Left colon (tissue), 2 donors: ENCODE data around the gene CES2. TPM values are rescaled to one million over a fixed set of nuclear protein-coding genes. Genes with fewer than 3 reads are reported as not detected.
"Not testable (repeated sequence)": the region's sequence is repeated elsewhere in the genome, so short reads cannot be mapped to it uniquely, and the experiment has no call there.

Experiments
- ATAC-seq: fragments of 200-7000 bp; cut with Tn5 transposase; one replicate; pipeline ENCODE4 v1.9.1; 2020; ENCODE audit warnings: mild to moderate bottlenecking, moderate library complexity
- DNase-seq, 2 donors: peaks; one replicate each; pipeline ENCODE4 v3.0.0-alpha.2; 2020
- intact Hi-C, 2 donors: fragments of 100-400 bp; cut with DNase I in 1 of 2; cut with micrococcal nuclease in 1 of 2; formaldehyde crosslinking; loops; one replicate each; pipeline versions ENCODE4 v1.11.2 to v1.14.0; 2022; cut with DNase I, micrococcal nuclease
- total RNA-seq, 2 donors: library from RNA; stranded (reverse); fragmentation: NEBNext Ultra II Directional; extraction: Animal tissue kit (Norgen Biotek cat#: 25700); gene quantifications; one replicate each; pipeline ENCODE4 v1.2.1, GENCODE V29; 2021
- donor health status: DM: no; HTN: no; CAD: no.
- donor health status: DM: yes; HTN: yes; CAD: no.

CES2 gene
- total RNA-seq, 2 donors from 2014 or later, result 566 to 624 TPM

- peak; percentile 88 to 90 for DNase-seq
- intact Hi-C loops, result no loop called here
- peak; percentile 76 for ATAC-seq
Measured at GRCh38 chr16:66961065-66961744, 25.9 kb downstream of the CES2 start, which contains the start of gene CES3. Gene CES3, plus strand, starts transcription at chr16:66961266. Its CDS starts 42 bp downstream, at chr16:66961308.

GRCh38 chr16:66961914-66962313, 26.6 kb downstream of the CES2 start:
- intact Hi-C loops, result no loop called here
- ATAC-seq (peak; percentile 85), DNase-seq (peak; percentile 86 to 90)

DNA sequence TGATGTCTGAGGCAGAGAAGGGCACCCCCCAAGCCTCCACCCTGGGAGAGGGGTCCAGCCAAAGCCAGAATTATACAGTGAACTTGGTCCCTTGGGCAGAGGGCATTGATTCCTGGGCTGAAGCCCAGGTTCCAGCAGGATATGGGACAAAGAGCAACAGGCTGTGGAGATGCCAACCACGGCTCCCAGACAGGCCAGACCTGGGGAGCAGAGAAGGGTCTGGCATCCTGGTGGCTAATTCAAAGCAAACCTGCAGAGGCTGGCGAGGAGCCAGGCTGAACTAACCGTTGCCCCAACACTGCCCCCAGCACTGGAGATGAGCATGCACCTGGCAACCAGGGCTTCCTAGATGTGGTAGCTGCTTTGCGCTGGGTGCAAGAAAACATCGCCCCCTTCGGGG, 28.7 kb downstream of the CES2 start:
- ATAC-seq (no peak), DNase-seq (no peak)
- intact Hi-C loops, result no loop called here

- DNase-seq, result no peak
- intact Hi-C loops, result no loop called here
- no peak for ATAC-seq
Measured at GRCh38 chr16:66968847-66969246, 33.5 kb downstream of the CES2 start.

GRCh38 chr16:66970775-66971720, 35.7 kb downstream of the CES2 start:
- ATAC-seq, result no peak
- intact Hi-C loops, result loop anchor here in 1 of 2 donors (10.0 kb wide), 1 partner anchor 184 kb away; the partner anchor contains the start of genes B3GNT9, FBXL8 and TRADD
- DNase-seq, result no peak

- intact Hi-C loops, result loop anchor here in 1 of 2 donors (10.0 kb wide), 1 partner anchor 182 kb away; the partner anchor contains the start of genes B3GNT9, FBXL8 and TRADD
- DNase-seq (no peak), ATAC-seq (no peak)
Measured at GRCh38 chr16:66972983-66973382, 37.7 kb downstream of the CES2 start.

DNA sequence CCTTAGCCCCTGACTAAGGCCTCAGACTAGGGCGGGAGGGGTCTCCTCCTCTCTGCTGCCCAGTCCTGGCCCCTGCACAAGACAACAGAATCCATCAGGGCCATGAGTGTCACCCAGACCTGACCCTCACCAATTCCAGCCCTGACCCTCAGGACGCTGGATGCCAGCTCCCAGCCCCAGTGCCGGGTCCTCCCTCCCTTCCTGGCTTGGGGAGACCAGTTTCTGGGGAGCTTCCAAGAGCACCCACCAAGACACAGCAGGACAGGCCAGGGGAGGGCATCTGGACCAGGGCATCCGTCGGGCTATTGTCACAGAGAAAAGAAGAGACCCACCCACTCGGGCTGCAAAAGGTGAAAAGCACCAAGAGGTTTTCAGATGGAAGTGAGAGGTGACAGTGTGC, 38.4 kb downstream of the CES2 start:
- ATAC-seq (no peak), DNase-seq (no peak)
- intact Hi-C loops, result loop anchor here in 1 of 2 donors (10.0 kb wide), 1 partner anchor 181 kb away; the partner anchor contains the start of genes B3GNT9, FBXL8 and TRADD

DNA sequence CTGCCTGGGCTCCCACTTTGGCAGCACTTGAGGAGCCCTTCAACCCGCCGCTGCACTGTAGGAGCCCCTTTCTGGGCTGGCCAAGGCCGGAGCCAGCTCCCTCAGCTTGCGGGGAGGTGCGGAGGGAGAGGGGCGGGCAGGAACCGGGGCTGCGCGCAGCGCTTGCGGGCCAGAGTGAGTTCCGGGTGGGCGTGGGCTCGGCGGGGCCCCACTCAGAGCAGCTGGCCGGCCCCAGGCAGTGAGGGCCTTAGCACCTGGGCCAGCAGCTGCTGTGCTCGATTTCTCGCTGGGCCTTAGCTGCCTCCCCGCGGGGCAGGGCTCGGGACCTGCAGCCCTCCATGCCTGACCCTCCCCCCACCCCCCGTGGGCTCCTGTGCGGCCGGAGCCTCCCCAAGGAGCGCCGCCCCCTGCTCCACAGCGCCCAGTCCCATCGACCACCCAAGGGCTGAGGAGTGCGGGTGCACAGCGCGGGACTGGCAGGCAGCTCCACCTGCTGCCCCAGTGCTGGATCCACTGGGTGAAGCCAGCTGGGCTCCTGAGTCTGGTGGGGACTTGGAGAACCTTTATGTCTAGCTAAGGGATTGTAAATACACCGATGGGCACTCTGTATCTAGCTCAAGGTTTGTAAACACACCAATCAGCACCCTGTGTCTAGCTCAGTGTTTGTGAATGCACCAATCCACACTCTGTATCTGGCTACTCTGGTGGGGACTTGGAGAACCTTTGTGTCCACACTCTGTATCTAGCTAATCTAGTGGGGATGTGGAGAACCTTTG, 39.0 kb downstream of the CES2 start:
- intact Hi-C loops, result loop anchor here in 1 of 2 donors (10.0 kb wide), 1 partner anchor 180 kb away; the partner anchor contains the start of genes B3GNT9, FBXL8 and TRADD
- not testable (repeated sequence) for ATAC-seq, DNase-seq

DNA sequence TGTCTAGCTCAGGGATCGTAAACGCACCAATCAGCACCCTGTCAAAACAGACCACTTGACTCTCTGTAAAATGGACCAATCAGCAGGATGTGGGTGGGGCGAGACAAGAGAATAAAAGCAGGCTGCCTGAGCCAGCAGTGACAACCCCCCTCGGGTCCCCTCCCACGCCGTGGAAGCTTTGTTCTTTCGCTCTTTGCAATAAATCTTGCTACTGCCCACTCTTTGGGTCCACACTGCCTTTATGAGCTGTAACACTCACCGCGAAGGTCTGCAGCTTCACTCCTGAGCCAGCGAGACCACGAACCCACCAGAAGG, 39.6 kb downstream of the CES2 start:
- peak in 1 of 2 donors; percentile 53 for DNase-seq
- intact Hi-C loops, result loop anchor here (5.0 to 10.0 kb wide), 2 partner anchors 180 to 182 kb away; partner anchors contain the start of genes FBXL8 (in 2 of the 2), TRADD (in 2 of the 2) and B3GNT9 (in 1 of the 2)
- not testable (repeated sequence) for ATAC-seq

DNA sequence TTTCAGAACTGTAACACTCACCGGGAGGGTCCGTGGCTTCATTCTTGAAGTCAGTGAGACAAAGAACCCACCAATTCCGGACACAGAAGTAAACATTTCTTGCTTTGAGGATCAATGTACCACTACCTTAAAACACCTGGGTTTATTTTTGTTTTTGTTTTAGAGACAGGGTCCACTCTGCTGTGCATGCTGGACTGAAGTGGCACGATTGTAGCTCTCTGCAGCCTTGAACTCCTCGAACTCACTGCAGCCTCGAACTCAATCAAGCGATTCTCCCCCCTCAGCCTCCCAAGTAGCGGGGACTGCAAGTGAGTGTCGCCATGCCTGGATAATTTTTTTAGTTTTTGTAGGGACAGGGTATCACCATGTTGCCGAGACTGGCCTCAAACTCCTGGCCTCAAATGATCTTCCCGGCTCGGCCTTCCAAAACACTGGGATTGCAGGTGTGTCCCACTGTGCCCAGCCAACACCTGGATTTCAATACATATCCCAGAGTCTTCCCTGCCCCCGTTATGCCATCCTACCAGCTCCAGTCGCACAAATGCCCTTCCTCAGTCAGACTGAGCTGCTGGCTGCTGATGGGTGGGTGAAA, 40.1 kb downstream of the CES2 start:
- DNase-seq, result no peak
- intact Hi-C loops, result loop anchor here (5.0 to 10.0 kb wide), 2 partner anchors 179 to 182 kb away; partner anchors contain the start of genes FBXL8 (in 2 of the 2), TRADD (in 2 of the 2) and B3GNT9 (in 1 of the 2)
- ATAC-seq, result no peak

DNA sequence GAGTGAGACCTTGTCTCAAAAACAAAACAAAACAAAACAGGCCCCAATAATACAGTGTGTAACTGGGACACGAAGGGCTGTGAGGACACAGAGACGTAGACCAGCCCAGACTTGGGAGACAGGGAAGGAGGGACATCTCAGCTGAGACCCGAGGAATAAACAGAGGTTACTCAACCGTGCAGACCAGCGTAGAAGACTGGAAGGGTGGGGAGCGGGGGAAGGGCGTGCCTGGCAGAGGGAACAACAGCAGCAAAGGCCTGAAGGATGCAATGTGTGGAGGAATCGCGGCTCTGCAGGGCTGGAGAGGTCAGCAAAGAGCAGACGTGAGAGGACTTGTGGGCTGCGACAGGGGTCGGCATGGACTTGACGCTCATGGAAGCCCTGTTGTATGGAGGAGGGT, 41.4 kb downstream of the CES2 start:
- intact Hi-C loops, result loop anchor here (5.0 to 10.0 kb wide), 2 partner anchors 178 to 181 kb away; partner anchors contain the start of genes FBXL8 (in 2 of the 2), TRADD (in 2 of the 2) and B3GNT9 (in 1 of the 2)
- ATAC-seq, result peak; percentile 35
- DNase-seq, result peak in 1 of 2 donors; percentile 44

DNA sequence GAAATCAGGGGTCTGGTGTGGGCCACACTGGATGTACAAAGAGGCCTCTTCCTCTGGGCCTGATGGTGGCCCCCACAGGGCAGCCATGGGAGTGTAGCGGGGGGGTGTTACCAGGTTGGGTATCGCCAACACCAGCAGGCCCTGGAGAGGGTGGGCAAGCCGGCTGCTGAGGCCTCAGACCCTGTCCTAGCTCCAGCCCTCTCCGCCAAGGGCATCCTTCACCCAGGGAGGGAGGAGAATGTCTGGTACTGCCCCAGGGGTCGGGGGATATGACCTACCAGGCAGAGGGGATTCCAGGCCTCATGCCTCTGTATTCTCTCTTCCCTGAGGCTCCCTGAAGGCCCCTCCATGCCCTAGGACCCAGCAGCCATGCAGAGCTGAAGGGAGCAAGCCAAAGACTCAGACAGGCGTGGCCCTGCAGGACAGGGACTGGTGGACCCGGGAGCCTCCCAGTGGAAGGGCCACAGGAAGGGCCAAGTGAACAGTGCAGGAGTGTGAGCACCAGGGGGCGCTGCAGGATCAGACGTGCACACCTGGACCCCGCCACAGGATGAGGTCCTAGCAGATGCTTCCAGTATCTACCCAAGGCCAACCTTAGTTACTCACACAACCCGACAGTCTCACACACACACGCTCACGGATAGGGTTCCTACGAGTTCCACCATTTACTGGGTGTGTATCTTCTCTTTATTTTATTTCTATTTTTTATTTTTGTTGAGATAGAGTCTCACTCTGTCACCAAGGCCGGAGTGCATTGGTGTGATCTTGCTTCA, 42.2 kb downstream of the CES2 start:
- DNase-seq, result peak; percentile 84 to 95
- intact Hi-C loops, result loop anchor here (5.0 to 10.0 kb wide), 2 partner anchors 177 to 180 kb away; partner anchors contain the start of genes FBXL8 (in 2 of the 2), TRADD (in 2 of the 2) and B3GNT9 (in 1 of the 2)
- ATAC-seq, result peak; percentile 87

DNA sequence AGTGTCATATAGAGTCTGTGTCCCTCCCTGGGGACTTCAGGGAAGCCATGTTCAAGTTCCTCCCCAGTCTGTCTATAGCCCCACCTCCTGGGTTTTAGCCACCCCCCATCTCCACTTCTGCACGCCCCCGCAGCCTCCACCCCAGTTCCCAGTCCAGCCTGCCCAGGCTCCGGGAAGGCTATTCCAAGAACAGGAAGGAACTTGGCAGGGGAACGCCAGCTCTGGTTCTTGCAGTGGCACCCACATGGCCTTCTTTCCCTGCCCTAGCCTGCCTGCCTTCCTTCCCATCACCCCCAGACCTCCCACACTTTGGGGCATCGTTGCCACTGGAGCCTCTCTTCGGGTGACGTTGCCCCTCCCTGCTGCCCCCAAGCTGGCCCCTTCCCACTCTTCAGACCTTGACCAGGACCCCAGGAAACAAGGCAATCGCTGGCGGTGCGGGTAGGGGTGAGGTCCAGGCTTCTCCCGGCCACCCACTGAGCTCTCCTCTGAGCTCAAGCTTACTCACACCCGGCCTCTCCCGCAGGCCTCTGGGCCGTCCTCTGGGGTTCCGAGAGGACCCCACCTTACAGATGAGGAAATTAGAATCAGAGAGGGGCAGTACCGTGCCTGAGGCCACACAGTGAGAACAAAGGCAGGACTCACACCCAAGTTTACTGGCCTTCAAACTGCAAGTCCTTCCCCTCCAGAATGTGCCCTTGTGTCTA, 43.8 kb downstream of the CES2 start:
- DNase-seq (no peak), ATAC-seq (no peak)
- intact Hi-C loops, result loop anchor here (5.0 to 10.0 kb wide), 2 partner anchors 176 to 178 kb away; partner anchors contain the start of genes FBXL8 (in 2 of the 2), TRADD (in 2 of the 2) and B3GNT9 (in 1 of the 2)

DNA sequence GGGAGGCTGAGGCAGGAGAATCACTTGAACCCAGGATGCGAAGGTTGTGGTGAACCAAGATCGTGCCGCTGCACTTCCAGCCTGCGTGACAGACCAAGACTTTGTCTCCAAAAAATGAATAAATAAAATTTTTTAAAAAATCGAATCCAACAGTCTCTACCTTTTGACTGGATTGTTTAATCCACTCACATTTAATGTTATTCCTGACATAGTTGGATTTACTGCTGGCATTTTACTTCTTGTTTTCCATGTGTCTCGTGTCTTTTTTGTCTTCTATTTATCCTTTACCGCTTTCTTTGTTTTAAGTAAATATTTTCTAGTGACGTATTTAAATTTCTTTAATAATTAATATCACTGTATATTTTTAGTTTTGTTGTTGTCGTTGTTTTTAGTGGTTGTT, 47.7 kb downstream of the CES2 start:
- intact Hi-C loops, result no loop called here
- no peak for ATAC-seq
- DNase-seq, result no peak

DNA sequence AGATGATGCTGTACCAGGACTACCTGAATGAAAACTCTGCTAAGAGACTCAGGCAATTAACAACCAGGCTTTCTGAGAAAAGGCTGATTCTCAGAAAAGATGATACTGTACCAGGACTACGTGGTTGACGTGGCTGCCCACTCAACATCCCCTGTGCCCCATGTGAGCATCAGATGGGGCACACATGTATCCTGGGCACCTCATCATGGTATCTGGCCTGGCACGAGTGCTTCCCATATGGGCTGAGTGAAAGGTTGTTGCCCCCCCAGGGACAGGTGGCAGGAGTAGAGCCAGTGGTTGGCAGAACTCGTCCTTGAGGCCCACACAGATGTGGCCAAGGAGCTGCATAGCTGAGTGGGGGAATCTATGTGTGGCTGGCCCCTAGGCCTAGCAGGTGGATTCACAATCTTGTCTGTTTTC, 49.6 kb downstream of the CES2 start:
- intact Hi-C loops, result no loop called here
- no peak for DNase-seq
- ATAC-seq, result no peak

DNA sequence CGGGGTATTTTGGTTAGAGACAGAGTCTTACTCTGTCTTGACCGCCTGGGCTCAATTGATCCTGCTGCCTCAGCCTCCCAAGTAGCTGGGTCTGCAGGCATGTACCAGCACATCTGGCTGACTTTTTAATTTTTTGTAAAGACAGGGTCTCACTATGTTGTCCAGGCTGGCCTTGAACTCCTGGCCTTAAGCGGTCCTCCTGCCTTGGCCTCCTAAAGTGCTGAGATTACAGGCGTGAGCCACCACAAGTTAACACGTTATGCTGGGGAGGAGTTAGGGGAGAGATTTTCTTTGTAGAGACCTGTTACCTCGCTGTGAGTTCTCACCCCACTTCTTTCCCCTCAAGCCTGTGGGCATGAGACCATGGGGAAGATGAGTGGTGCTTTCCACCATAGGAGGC, 51.2 kb downstream of the CES2 start:
- intact Hi-C loops, result no loop called here
- ATAC-seq (no peak), DNase-seq (no peak)
